T-helper 9 cell (primary cell): ENCODE data around the gene GBGT1.

ENCODE experiments used
- DNase-seq: peaks from one replicate; pipeline ENCODE4 v3.0.0-alpha.2; 2020

Gene GBGT1

GRCh38 chr9:133161547-133161950, 2.2 kb downstream of the GBGT1 start:
- DNase-seq = no peak

DNA sequence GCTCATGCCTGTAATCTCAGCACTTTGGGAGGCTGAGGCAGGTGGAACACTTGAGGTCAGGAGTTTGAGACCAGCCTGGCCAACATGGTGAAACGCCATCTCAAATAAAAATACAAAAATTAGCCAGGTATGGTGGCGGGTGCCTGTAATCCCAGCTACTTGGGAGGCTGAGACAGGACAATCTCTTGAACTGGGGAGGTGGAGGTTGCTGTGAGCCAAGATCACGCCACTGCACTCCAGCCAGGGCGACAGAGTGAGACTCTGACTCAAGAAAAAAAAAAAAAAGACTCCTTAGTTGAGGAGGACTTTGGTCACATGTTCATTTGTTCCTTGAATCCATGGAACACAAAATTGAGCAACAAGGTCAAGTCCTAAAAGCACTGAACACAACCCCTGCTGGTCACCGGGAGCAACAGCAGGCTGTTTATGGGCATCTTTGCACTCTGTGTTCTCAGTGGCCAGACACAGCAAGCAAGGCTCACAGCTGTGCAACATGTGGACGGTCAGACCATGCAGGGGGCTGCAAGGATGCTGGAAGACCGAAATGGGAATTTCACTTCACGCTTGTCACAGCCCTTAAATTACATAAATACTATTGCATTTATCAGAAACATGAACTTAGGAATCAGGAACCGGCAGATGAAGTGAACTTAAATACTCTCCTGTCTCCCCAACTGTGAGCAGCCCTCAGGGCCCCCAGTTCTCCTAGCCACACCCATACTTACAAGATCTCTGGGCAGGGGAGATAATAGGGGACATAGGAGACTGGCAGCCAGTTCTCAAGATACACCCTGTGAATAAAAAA, 2.8 kb downstream of the GBGT1 start:
- DNase-seq = no peak

GRCh38 chr9:133158695-133159094, 5.0 kb downstream of the GBGT1 start:
- no peak for DNase-seq

DNA sequence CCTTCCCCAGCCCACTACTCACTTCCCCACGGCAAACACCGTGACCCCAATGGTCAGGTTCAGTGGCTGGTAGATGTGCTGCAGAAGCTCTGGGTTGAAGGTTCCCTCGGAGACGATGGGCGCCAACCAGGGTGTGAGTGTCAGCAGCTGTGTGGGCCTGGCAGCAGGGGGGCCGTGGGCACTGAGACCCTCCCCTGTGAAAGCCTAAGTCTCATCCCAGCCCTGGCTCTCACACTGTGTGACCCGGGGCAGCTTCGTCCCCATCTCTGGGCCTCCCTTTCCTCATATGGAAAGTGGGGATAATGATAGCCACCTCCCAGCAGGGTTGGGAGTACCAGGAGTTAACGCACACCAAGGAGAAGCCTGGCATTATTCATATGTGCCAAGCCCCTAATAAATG, 8.6 kb downstream of the GBGT1 start:
- no peak for DNase-seq

DNA sequence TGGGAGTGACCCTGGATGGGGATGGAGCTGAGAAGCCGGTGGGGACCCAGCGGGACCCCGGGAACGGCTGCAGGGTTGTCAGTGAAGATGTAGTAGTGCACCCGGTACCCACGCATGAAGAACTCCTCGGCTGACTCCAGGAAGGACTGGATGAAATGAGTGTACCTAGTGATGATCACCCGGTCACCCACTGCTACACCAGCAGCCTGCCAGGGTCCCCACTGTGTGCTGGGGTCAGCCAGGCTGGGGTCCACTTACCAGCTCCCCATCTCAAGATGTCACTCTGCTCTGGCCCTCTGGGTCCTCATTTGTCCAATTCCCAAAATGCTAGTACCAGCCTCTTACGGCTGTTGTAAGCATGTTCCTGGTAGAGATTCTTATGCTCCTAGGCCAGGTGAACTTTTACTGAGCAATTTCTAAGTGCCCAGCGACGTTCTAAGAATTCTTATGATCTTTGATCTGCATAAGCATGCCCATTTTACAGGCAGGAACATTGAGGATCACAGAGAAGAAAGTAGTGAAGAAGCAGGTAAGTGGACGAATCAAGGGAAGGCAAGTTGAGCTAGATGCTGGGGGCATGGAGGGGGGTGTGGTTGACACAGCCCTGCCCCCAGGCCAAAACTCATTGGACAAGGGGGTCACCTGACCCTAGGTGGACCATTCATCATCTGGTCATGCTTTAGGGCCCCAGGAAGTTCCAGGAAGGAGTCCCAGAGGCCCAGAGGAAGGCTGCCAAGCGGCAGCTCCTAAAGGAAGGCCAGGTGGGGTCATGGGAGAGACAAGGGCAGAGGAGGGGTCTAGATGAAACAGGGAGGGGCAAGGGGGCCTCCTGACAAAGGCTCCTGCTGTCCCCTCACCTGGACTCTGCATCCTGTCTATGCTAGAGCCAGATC, 9.4 kb downstream of the GBGT1 start:
- no peak for DNase-seq

GRCh38 chr9:133153227-133154096, 10.3 kb downstream of the GBGT1 start:
- DNase-seq = no peak

GRCh38 chr9:133151601-133152525, 11.9 kb downstream of the GBGT1 start:
- DNase-seq = no peak

- no peak for DNase-seq
Measured at GRCh38 chr9:133151041-133151440, 12.7 kb downstream of the GBGT1 start.

DNA sequence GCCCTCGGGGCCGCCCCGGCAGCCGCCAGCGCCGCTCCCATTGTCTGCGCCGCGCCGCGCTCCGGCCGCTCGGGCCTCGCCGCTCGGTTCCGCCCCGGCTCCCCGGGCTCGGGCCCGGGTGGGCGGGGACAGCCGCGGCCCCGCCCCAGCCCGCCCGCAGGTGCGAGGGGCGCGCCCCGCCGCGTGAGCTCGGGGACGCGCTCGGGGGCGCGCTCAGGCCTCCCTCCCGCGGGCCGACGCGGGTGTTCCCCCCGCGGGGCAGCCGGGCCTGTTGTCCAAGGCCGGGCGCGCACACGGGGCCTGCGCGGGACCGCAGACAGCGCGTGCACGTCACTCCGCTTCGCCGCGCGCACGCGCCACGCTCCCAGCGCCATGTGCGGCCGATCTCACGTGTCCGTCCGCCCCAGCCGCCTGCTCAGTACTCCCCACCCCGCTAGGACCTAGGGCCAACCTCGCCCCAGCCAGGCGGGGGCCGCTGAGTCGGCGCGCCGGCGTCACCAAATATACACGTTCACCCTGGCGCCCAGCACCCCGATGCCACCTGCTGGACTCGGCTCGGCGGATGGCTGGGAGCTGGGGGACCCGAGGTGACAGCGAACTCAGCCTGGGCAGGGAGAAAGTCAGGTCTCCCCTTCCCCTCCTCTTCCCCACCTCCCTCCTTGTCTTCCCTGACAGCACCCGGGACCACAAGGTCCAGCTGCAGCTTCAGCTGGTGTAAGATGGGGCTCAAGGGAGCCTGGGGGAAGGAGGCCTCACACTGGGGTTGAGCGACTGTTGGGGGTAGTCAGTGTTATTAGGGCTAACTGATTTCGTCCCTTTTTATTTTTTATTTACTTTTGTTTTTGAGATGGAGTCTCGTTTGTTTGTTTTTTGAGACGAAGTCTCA, 14.3 kb downstream of the GBGT1 start:
- peak; percentile 73 for DNase-seq

GRCh38 chr9:133148199-133149129, 15.2 kb downstream of the GBGT1 start:
- peak; percentile 59 for DNase-seq

- peak; percentile 86 for DNase-seq
Measured at GRCh38 chr9:133147412-133148198, 16.1 kb downstream of the GBGT1 start.

DNA sequence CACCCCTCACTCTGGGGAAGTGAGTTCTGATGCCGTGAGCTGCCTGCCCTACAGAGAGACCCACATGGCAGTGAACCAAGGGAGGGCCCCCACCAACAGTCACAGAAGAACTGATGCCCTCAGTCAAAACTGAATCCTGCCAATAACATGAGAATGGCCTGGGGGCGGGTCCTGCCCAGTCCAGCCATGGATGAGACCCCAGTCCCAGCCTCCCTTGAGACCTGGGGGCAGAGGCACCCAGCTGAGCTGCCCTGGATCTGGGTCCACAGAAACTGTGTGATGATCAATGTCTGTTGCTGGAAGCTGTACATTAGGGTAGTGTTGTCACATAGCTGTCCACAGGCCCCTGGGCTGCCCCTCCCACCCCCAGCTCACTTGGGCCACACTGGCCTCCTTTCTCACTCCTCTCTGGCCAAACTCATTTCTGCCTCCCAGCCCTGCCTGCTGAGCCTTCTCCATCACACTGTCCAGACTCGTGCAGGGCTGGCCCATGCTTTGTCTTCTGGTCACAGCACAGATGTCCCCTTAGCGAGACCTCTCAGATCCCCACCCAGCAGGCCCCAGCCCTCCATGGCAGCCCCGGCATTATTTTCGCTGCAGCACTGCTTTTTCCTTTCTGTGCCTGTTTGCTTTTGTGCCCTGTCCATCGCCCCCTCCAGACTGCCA, 16.8 kb downstream of the GBGT1 start:
- DNase-seq = no peak

DNA sequence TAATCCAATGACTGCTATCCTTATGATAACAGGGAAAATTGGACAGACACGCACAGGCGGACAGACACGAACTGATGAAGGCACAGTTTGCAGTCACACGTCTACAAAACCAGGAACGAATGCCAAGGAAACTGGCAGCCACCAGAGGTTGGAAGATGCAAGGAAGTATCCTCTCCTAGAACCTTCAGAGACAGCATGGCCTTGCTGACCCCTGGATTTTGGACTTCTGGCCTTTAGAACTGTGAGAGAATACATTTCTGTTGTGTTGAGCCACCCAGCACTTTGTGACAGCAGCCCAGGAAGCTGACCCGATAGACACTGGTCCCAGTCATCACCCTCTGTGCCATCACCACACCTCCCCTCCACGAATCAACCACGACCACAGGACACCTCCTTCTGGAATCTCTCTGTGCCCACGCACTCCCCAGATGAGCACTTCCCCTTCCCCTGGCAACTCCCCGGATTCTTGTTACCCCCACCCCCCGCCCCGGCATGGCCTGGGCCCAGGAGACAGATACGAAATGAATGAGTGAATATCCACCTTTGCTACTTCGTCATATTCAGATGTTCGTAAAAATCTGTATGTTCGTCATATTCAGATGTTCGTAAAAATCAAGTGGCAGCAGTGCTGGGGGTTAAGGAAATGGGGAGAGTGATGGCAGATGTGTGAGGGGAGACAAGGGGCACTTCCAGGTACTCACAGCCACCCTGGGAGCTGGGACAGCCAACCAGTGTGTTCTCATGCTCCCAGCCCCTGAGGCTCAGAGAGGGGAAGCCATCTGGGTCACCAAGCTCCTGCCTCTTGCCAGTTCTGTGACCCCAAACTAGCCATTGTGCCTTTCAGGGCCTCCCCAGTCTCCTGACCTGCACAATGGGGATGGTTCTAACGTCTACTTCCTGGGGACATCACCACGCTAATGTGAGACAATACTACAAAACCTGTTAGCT, 18.5 kb downstream of the GBGT1 start:
- no peak for DNase-seq

GRCh38 chr9:133144142-133144903, 19.4 kb downstream of the GBGT1 start:
- DNase-seq = peak; percentile 90

- no peak for DNase-seq
Measured at GRCh38 chr9:133143639-133144141, 20.0 kb downstream of the GBGT1 start.
